A673 (cell line): Measurements from ENCODE around the gene SLC5A1. TPM values are rescaled to one million over a fixed set of nuclear protein-coding genes. Genes with fewer than 3 reads are reported as not detected.
A peak's percentile ranks its signal among the peaks of the same experiment; 100 is the strongest.

Experiments
- BruUV-seq: library from RNA; stranded (reverse); fragments of 400-500 nt; replicated peaks from 2 replicates; lab custom pipeline; 2021; lab: Mats Ljungman, UMichigan
- CTCF ChIA-PET: fragments of 300-600 bp; sonication (Branson Sonifier 250); formaldehyde crosslinking; loops from one replicate; lab custom pipeline; 2022; ENCODE audit warnings: antibody characterized with exemption; lab: Charles Lee
- POLR2A ChIA-PET: fragments of 300-600 bp; sonication (Branson Sonifier 250); formaldehyde crosslinking; loops from one replicate; lab custom pipeline; 2022; ENCODE audit warnings: antibody characterized with exemption; ENCODE audit not compliant: low non-redundant PET; lab: Charles Lee
- DNase-seq: peaks from one replicate; pipeline ENCODE4 v3.0.0-alpha.2; 2015; ENCODE audit warnings: low spot score
- H3K27ac ChIP-seq: fragments of 200-600 bp; sonication (generic); 2 replicates; pipeline ENCODE4 v1.5.1; 2016; ENCODE audit warnings: mixed run types, low read depth, mild to moderate bottlenecking, mixed read lengths, antibody characterized with exemption, low read length; ENCODE audit not compliant: poor library complexity, severe bottlenecking
- H3K27me3 ChIP-seq: fragments of 200-600 bp; sonication (generic); replicated peaks from 2 replicates; pipeline ENCODE4 v1.6.1; 2017; ENCODE audit warnings: mixed run types, low read depth, mild to moderate bottlenecking, mixed read lengths, antibody characterized with exemption, low read length; ENCODE audit not compliant: insufficient read depth, poor library complexity
- H3K36me3 ChIP-seq: fragments of 200-600 bp; sonication (generic); 2 replicates; pipeline ENCODE4 v1.6.1; 2016; ENCODE audit warnings: mixed run types, mild to moderate bottlenecking, mixed read lengths, antibody characterized with exemption, low read length; ENCODE audit not compliant: insufficient read depth, poor library complexity, severe bottlenecking
- H3K4me1 ChIP-seq: fragments of 200-600 bp; sonication (generic); 2 replicates; pipeline ENCODE4 v1.6.1; 2017; ENCODE audit warnings: mixed run types, mild to moderate bottlenecking, mixed read lengths, antibody characterized with exemption, low read length; ENCODE audit not compliant: insufficient read depth, poor library complexity, severe bottlenecking
- H3K4me3 ChIP-seq: fragments of 200-600 bp; sonication (generic); 2 replicates; pipeline ENCODE4 v1.5.1; 2016; ENCODE audit warnings: low read depth, mixed run types, mild to moderate bottlenecking, mixed read lengths, low read length; ENCODE audit not compliant: poor library complexity, severe bottlenecking
- H3K9me3 ChIP-seq: fragments of 200-600 bp; sonication (generic); 2 replicates; pipeline ENCODE4 v1.6.1; 2016; ENCODE audit warnings: mixed run types, low read depth, mild to moderate bottlenecking, mixed read lengths, antibody characterized with exemption, low read length; ENCODE audit not compliant: poor library complexity, severe bottlenecking
- EZH2 ChIP-seq: fragments of 200-600 bp; sonication (generic); IDR thresholded peaks from 2 replicates; pipeline ENCODE4 v1.6.1; 2017; ENCODE audit warnings: borderline replicate concordance, low read depth, mild to moderate bottlenecking, mixed read lengths, antibody characterized with exemption, low read length; ENCODE audit not compliant: poor library complexity, severe bottlenecking
- intact Hi-C: fragments of 100-400 bp; cut with micrococcal nuclease; formaldehyde crosslinking; loops from one replicate; pipeline ENCODE4 v1.10.0; 2022; ENCODE audit not compliant: unreplicated experiment
- total RNA-seq: library from RNA; stranded (reverse); gene quantifications from 2 replicates; pipeline ENCODE4 v1.2.3, GENCODE V29; 2021
- TF ChIP-seq, protein P1 (sequence below): fragments of 300-800, 200-600 bp; sonication (generic); conservative IDR thresholded peaks from 2 replicates; pipeline ENCODE4 v1.5.1; 2017; ENCODE audit warnings: low read depth, mild to moderate bottlenecking, antibody characterized with exemption, low read length, moderate library complexity, mixed read lengths

The SLC5A1 gene
- total RNA-seq, 1 experiment from 2014 or later = not detected

DNA sequence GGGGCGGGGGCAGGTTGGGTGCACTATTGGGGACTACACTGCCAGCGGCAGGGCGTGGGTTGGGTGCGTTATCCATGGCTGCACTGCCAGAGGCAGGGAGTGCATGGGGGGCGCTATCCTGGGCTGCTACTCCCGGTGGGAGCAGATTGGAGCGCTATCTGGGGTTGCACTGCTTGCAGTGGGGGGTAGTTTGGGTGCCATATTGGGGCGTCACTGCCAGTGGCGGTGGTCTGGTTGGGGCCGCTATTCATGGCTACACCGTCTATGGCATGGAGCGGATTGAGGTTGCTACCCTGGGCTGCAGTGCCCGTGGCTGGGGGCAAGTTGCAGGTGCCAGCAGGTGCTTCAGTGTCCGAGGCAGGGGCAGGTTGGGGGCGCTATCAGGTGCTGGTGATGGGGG lies 79.8 kb downstream of the SLC5A1 start:
- Histone ChIP-seq H3K9me3 (no peaks in the 10 kb centered on the region), H3K36me3 (no peaks in the 10 kb centered on the region), H3K4me1 (no peaks in the 10 kb centered on the region), H3K27me3 (no peaks in the 10 kb centered on the region), H3K27ac (no peak overlapping the region), H3K4me3 (no peak overlapping the region)
- ChIA-PET POLR2A (no interaction called here), CTCF (no interaction called here)
- DNase-seq = no peak
- no TSS peak for BruUV-seq
- intact Hi-C loops = no loop called here
- TF ChIP-seq EZH2 = no peak
- TF ChIP-seq, protein P1, sequence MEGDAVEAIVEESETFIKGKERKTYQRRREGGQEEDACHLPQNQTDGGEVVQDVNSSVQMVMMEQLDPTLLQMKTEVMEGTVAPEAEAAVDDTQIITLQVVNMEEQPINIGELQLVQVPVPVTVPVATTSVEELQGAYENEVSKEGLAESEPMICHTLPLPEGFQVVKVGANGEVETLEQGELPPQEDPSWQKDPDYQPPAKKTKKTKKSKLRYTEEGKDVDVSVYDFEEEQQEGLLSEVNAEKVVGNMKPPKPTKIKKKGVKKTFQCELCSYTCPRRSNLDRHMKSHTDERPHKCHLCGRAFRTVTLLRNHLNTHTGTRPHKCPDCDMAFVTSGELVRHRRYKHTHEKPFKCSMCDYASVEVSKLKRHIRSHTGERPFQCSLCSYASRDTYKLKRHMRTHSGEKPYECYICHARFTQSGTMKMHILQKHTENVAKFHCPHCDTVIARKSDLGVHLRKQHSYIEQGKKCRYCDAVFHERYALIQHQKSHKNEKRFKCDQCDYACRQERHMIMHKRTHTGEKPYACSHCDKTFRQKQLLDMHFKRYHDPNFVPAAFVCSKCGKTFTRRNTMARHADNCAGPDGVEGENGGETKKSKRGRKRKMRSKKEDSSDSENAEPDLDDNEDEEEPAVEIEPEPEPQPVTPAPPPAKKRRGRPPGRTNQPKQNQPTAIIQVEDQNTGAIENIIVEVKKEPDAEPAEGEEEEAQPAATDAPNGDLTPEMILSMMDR = no peak

DNA sequence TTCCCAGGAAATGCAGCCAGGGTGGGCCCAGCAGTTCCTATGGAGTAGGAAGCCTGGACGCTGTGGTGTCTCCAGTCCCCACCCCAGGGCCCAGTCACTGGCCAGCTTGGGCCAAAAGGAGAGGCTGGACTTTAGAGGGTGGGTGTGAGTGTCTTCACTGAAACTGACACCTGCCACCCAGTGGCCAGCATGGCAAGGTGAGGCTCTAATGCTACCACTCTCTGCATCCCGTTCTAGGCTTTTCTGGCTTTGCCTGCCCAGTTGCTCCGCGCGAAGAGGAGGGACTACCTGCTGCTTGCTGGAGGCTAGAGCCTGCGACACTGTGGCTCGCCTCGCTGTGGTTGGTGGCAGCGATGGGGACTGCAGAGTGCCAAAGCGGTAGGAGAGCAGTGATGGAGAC lies 80.6 kb downstream of the SLC5A1 start:
- intact Hi-C loops = no loop called here
- no peaks in the 10 kb centered on the region for H3K27me3 ChIP-seq
- BruUV-seq = no TSS peak
- H3K9me3 ChIP-seq = no peaks in the 10 kb centered on the region
- CTCF ChIA-PET = no interaction called here
- no peak for DNase-seq
- TF ChIP-seq, protein P1 = no peak
- no peak for TF ChIP-seq EZH2
- no peak overlapping the region for H3K27ac ChIP-seq
- H3K36me3 ChIP-seq = no peaks in the 10 kb centered on the region
- POLR2A ChIA-PET = no interaction called here
- no peak overlapping the region for H3K4me3 ChIP-seq
- H3K4me1 ChIP-seq = no peaks in the 10 kb centered on the region

DNA sequence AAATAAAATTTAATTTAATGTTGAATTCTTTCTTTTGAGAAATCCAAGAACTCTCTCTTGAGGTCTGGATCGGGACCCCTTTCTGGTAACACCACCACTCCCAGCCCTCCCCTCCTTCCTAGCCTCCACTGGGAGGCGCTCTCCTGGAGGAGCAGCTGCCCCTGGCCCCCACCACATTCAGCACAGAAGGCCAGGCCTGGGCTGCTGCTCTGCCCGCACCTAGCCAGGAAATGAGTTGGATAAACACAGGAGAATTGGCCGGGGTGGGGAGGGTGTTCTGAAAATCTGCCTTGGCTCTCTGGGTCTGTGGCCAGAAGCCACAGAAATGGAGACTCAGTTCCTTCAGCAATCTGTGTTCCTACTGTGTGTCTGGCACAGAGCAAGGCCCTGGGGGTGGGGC lies 84.8 kb downstream of the SLC5A1 start:
- intact Hi-C loops = no loop called here
- no peaks in the 10 kb centered on the region for H3K36me3 ChIP-seq
- H3K27me3 ChIP-seq = no peaks in the 10 kb centered on the region
- CTCF ChIA-PET = no interaction called here
- no peak overlapping the region for H3K4me3 ChIP-seq
- no peak for TF ChIP-seq EZH2
- TF ChIP-seq, protein P1 = 0 out of 2 replicates have a peak, but pooled peaks have one; percentile 34
- POLR2A ChIA-PET = no interaction called here
- H3K4me1 ChIP-seq = no peaks in the 10 kb centered on the region
- BruUV-seq = no TSS peak
- no peak overlapping the region for H3K27ac ChIP-seq
- no peaks in the 10 kb centered on the region for H3K9me3 ChIP-seq
- no peak for DNase-seq
